GM12878 (cell line): ENCODE data around the gene ASIC2. TPM values are rescaled to one million over a fixed set of nuclear protein-coding genes. Genes with fewer than 3 reads are reported as not detected.

Experiments
- ATAC-seq: fragments of 200-7000 bp; cut with Tn5 transposase; 3 replicates; pipeline ENCODE4 v1.9.1; 2020; ENCODE audit warnings: mild to moderate bottlenecking, moderate library complexity
- BruUV-seq: library from RNA; stranded (reverse); fragments of 400-500 nt; replicated peaks from 2 replicates; lab custom pipeline; 2021; lab: Mats Ljungman, UMichigan
- CTCF ChIA-PET: fragments of 300-600 bp; sonication (Branson Sonifier 250); formaldehyde crosslinking; extraction: SDS; loops from one replicate; lab custom pipeline; 2021; ENCODE audit warnings: inconsistent platforms; lab: Yijun Ruan, JAX
- POLR2A ChIA-PET: fragments of 350-600 bp; formaldehyde crosslinking; extraction: SDS; loops from one replicate; lab custom pipeline; 2021; ENCODE audit warnings: inconsistent platforms; lab: Charles Lee
- RAD21 ChIA-PET: fragments of 300-600 bp; sonication (Branson Sonifier 250); formaldehyde crosslinking; loops from one replicate; lab custom pipeline; 2023; ENCODE audit warnings: antibody characterized with exemption; ENCODE audit not compliant: unreplicated experiment; lab: Charles Lee
- SMC1A ChIA-PET: fragments of 300-600 bp; sonication (Branson Sonifier 250); formaldehyde crosslinking; loops from one replicate; lab custom pipeline; 2023; ENCODE audit not compliant: unreplicated experiment, uncharacterized antibody; lab: Charles Lee
- DNase-seq: peaks from one replicate; pipeline ENCODE4 v3.0.0-alpha.2; 2011; ENCODE audit warnings: low read depth, low spot score
- FAIRE-seq: peaks from 3 replicates; lab custom pipeline; 2011; peaks lifted over from hg19 to GRCh38; lab: Jason Lieb, UNC
- H2AFZ ChIP-seq: 2 replicates; pipeline ENCODE4 v1.6.0; 2011; ENCODE audit warnings: low read depth, low read length, control low read depth; ENCODE audit not compliant: control insufficient read depth
- H3K27ac ChIP-seq: 2 replicates; pipeline ENCODE4 v1.5.1; 2011; ENCODE audit warnings: control low read depth; ENCODE audit not compliant: control insufficient read depth, insufficient read depth
- H3K27me3 ChIP-seq, 2 experiments: replicated peaks in 1 of 2; 2 replicates each; pipeline versions ENCODE4 v1.6.0 to v1.6.1; 2011; ENCODE audit warnings: low read length in 1 of 2; ENCODE audit not compliant: control insufficient read depth in 2 of 2, insufficient read depth in 2 of 2
- H3K36me3 ChIP-seq, 2 experiments: 2 replicates each; pipeline ENCODE4 v1.5.1; 2011; ENCODE audit warnings: low read length in 1 of 2; ENCODE audit not compliant: control insufficient read depth in 2 of 2, insufficient read depth in 2 of 2
- H3K4me1 ChIP-seq: 2 replicates; pipeline ENCODE4 v1.6.1; 2011; ENCODE audit warnings: mild to moderate bottlenecking, low read length, moderate library complexity, mixed read lengths; ENCODE audit not compliant: control insufficient read depth, insufficient read depth
- H3K4me2 ChIP-seq: 2 replicates; pipeline ENCODE4 v1.6.0; 2011; ENCODE audit warnings: control low read depth; ENCODE audit not compliant: control insufficient read depth, insufficient read depth
- H3K4me3 ChIP-seq: fragments of 200-600 bp; sonication (generic); 2 replicates; pipeline ENCODE4 v1.5.1; 2016
- H3K79me2 ChIP-seq: 2 replicates; pipeline ENCODE4 v1.6.0; 2011; ENCODE audit warnings: low read length; ENCODE audit not compliant: control insufficient read depth, insufficient read depth
- H3K9ac ChIP-seq: 2 replicates; pipeline ENCODE4 v1.8.0; 2011; ENCODE audit warnings: low read length, control low read depth, mixed read lengths; ENCODE audit not compliant: control insufficient read depth, insufficient read depth
- H3K9me3 ChIP-seq: replicated peaks from 3 replicates; pipeline ENCODE4 v1.5.1; 2011; ENCODE audit warnings: mild to moderate bottlenecking, low read length; ENCODE audit not compliant: control insufficient read depth, insufficient read depth
- H4K20me1 ChIP-seq: 2 replicates; pipeline ENCODE4 v1.6.0; 2011; ENCODE audit not compliant: control insufficient read depth, insufficient read depth
- BHLHE40 ChIP-seq, 2 experiments: fragments of 450-650 bp in 1 of 2; IDR thresholded peaks; 2 replicates each; pipeline ENCODE4 v1.6.1; 2011 to 2017; ENCODE audit warnings: low read depth in 2 of 2, borderline replicate concordance in 1 of 2, improper control_type of control experiment in 1 of 2, low read length in 1 of 2, mild to moderate bottlenecking in 1 of 2
- SREBF2 ChIP-seq: IDR thresholded peaks from 2 replicates; pipeline ENCODE4 v1.6.1; 2012; ENCODE audit warnings: mild to moderate bottlenecking, low read length
- STAT1 ChIP-seq: fragments of 450-650 bp; conservative IDR thresholded peaks from 2 replicates; pipeline ENCODE4 v1.6.1; 2014; ENCODE audit warnings: antibody characterized with exemption, mild to moderate bottlenecking
- WGBS: methylation state at CpG from one replicate; pipeline ENCODE4 v1.1.6; 2016; ENCODE audit warnings: low lambda C conversion rate; ENCODE audit not compliant: insufficient replicate concordance, insufficient coverage; ENCODE audit errors: missing lambda C conversion rate; 5-methylcytosine and 5-hydroxymethylcytosine counted together
- in situ Hi-C: fragments of 300-500 bp; cut with MboI; formaldehyde crosslinking; loops from 9 replicates; pipeline ENCODE4 v1.14.3; 2018; ENCODE audit warnings: mixed read lengths
- intact Hi-C: fragments of 100-400 bp; cut with micrococcal nuclease; formaldehyde crosslinking; loops from one replicate; pipeline ENCODE4 v1.14.2; 2022; ENCODE audit not compliant: unreplicated experiment
- polyA plus RNA-seq, 11 experiments: library from polyadenylated mRNA; depleted of rRNA in 4 of 11; unstranded in 6 of 11; stranded (reverse) in 5 of 11; fragments of >200 nt; fragmentation: Nextera tagmentation in 4 of 11; fragmentation: Illumina TruSeq in 1 of 11; extraction: Ambion mirVana in 4 of 11; extraction: Trizol in 1 of 11; gene quantifications; 1 replicate in 1 of 11; 2 replicates in 10 of 11; pipeline versions ENCODE4 v1.2.1 to v1.2.3, GENCODE V29; 2011 to 2016; ENCODE audit warnings: inconsistent platforms in 2 of 11, missing spikeins in 2 of 11, low read depth in 1 of 11
- total RNA-seq, 4 experiments: library from RNA; depleted of rRNA in 3 of 4; stranded (reverse); fragments of >200 nt in 3 of 4; fragmentation: Illumina TruSeq in 1 of 4; extraction: Trizol in 1 of 4; gene quantifications; 2 replicates each; pipeline versions ENCODE4 v1.2.1 to v1.2.3, GENCODE V29; 2013 to 2021
- TF ChIP-seq, protein P1 (sequence below): IDR thresholded peaks from 2 replicates; pipeline ENCODE4 v1.6.1; 2011; ENCODE audit warnings: mild to moderate bottlenecking, low read depth, low read length, moderate library complexity; ENCODE audit not compliant: insufficient replicate concordance
- TF ChIP-seq, protein P2 (sequence below): IDR thresholded peaks from 2 replicates; pipeline ENCODE4 v1.6.1; 2012; ENCODE audit warnings: mild to moderate bottlenecking, low read depth, low read length

Gene ASIC2
- total and polyA plus RNA-seq, 10 of the 15 experiments (the other 5 are each of a cell fraction or from before 2014, with no cell fraction given): not detected

DNA sequence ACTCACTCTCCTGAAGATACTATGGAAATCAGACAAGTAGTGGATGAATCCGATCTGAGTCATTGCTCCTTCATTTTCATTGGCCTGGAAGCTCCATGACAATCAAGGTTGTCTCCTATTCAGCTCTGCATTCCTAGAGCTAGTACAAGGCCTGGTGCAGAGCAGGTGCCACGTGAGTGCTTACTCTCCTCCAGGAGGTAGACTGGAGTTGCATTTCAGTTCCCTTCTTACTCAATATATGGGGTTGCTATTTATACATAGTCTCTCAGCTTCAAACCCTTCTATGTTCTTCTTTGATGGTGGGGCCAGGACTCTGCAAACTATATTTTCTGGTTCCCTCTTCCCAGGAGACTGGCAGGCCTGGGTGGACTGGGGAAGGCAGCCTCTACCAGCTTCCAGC lies 148.3 kb downstream of the ASIC2 start:
- BruUV-seq: no TSS peak
- no peak overlapping the region for H3K4me3 ChIP-seq
- ChIA-PET CTCF (no interaction called here), SMC1A (no interaction called here), RAD21 (no interaction called here), POLR2A (no interaction called here)
- in situ Hi-C loops: no loop called here
- intact Hi-C loops: no loop called here
- no peaks in the 10 kb centered on the region for H3K27me3 ChIP-seq
- no peak overlapping the region for H3K27ac ChIP-seq
- WGBS: 0% methylated on average over 2 of the region's 2 CpGs
- H2AFZ ChIP-seq: no peak overlapping the region
- no peak overlapping the region for H3K4me2 ChIP-seq
- FAIRE-seq (no peak), ATAC-seq (no peak), DNase-seq (no peak)
- no peaks in the 10 kb centered on the region for H3K36me3 ChIP-seq
- H3K4me1 ChIP-seq: no peaks in the 10 kb centered on the region
- H3K9ac ChIP-seq: no peak overlapping the region
- no peaks in the 10 kb centered on the region for H3K79me2 ChIP-seq
- no peaks in the 10 kb centered on the region for H3K9me3 ChIP-seq
- TF ChIP-seq, protein P1, sequence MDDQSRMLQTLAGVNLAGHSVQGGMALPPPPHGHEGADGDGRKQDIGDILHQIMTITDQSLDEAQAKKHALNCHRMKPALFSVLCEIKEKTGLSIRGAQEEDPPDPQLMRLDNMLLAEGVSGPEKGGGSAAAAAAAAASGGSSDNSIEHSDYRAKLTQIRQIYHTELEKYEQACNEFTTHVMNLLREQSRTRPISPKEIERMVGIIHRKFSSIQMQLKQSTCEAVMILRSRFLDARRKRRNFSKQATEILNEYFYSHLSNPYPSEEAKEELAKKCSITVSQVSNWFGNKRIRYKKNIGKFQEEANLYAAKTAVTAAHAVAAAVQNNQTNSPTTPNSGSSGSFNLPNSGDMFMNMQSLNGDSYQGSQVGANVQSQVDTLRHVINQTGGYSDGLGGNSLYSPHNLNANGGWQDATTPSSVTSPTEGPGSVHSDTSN: no peak
- TF ChIP-seq BHLHE40 (IDR thresholded peaks at IDR 0.05; ENCODE audit: borderline replicate concordance in 1 of 2, low read depth in 2 of 2, low read length in 1 of 2) (no peak), SREBF2 (no peak)
- no peaks in the 10 kb centered on the region for H4K20me1 ChIP-seq

DNA sequence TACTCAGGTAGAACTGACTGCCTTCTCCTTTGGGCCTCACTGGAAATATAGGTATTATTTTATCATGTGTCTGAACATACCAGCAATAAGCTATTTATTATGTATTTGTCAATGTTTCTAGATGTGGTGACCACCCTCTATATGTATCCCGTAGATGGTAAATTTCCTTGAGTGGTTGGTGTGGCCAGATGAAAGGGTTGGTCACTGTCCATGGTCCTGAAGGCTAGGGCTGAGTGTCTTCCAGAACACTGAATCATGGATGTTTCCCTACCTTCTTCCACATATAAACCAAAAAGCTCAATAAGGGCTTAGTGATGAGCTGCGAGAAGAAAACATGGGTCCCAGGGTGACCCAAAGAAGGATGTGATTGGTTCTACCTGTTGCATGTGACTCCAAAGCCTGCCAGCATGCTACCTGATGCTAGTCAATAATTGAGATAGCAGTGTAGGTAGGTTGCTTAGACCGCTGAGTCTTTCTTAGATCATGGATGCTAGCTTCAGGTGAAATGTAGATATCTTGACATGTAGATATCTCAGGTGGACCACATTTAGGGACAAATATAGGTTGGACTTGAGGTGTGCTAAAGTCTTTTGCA lies 150.3 kb downstream of the ASIC2 start:
- BruUV-seq: no TSS peak
- Histone ChIP-seq H3K27ac (no peak overlapping the region), H3K4me3 (no peak overlapping the region), H3K27me3 (no peaks in the 10 kb centered on the region), H3K36me3 (no peaks in the 10 kb centered on the region), H3K79me2 (no peaks in the 10 kb centered on the region), H2AFZ (no peak overlapping the region), H3K4me1 (no peaks in the 10 kb centered on the region), H3K4me2 (no peak overlapping the region), H3K9me3 (no peaks in the 10 kb centered on the region), H3K9ac (no peak overlapping the region), H4K20me1 (no peaks in the 10 kb centered on the region)
- intact Hi-C loops: no loop called here
- ChIA-PET CTCF (no interaction called here), SMC1A (no interaction called here), POLR2A (no interaction called here), RAD21 (no interaction called here)
- in situ Hi-C loops: no loop called here
- DNase-seq: no peak
- TF ChIP-seq, protein P2, sequence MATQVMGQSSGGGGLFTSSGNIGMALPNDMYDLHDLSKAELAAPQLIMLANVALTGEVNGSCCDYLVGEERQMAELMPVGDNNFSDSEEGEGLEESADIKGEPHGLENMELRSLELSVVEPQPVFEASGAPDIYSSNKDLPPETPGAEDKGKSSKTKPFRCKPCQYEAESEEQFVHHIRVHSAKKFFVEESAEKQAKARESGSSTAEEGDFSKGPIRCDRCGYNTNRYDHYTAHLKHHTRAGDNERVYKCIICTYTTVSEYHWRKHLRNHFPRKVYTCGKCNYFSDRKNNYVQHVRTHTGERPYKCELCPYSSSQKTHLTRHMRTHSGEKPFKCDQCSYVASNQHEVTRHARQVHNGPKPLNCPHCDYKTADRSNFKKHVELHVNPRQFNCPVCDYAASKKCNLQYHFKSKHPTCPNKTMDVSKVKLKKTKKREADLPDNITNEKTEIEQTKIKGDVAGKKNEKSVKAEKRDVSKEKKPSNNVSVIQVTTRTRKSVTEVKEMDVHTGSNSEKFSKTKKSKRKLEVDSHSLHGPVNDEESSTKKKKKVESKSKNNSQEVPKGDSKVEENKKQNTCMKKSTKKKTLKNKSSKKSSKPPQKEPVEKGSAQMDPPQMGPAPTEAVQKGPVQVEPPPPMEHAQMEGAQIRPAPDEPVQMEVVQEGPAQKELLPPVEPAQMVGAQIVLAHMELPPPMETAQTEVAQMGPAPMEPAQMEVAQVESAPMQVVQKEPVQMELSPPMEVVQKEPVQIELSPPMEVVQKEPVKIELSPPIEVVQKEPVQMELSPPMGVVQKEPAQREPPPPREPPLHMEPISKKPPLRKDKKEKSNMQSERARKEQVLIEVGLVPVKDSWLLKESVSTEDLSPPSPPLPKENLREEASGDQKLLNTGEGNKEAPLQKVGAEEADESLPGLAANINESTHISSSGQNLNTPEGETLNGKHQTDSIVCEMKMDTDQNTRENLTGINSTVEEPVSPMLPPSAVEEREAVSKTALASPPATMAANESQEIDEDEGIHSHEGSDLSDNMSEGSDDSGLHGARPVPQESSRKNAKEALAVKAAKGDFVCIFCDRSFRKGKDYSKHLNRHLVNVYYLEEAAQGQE: peak; percentile 88
- no peak for TF ChIP-seq STAT1
- FAIRE-seq: peak; percentile 57
- 4% methylated on average over 3 of the region's 3 CpGs for WGBS
- ATAC-seq: no peak
